Measurements from ENCODE around the gene PTAFR.

The PTAFR gene

DNA sequence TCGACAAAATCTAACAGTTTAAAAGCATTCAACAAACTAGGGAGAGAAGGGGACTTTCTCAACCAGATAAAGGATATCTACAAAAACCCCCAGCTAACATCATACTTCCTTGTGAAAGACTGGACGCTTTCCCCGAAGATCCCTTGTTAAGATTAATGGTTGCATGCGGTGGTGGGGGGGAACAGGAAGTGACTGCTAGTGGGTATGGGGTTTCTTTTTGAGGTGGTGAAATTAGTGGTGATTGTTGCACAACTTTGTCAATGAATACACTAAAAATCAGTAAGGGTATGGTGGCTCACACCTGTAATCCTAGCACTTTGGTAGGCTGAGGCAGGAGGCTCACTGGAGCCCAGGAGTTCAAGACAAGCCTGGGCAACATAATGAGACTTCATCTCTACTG, 61.2 kb downstream of the PTAFR start:
- Histone ChIP-seq H3K36me3 (replicated peaks; ENCODE audit: insufficient read depth, low read length) (no peaks in the 10 kb centered on the region), H3K27me3 (replicated peaks; ENCODE audit: insufficient read depth, low read length) (no peaks in the 10 kb centered on the region), H3K79me2 (ENCODE audit: low read length) (no peaks in the 10 kb centered on the region), H3K9me3 (replicated peaks; ENCODE audit: insufficient read depth, low read length) (no peaks in the 10 kb centered on the region), H3K4me3 (ENCODE audit: low read length) (no peak overlapping the region), H3K27ac (ENCODE audit: low read length) (no peak overlapping the region), H3K9ac (ENCODE audit: low read length) (no peak overlapping the region), H3F3A (ENCODE audit: insufficient read depth, low read length) (no peaks in the 10 kb centered on the region), H3K4me2 (ENCODE audit: low read depth, low read length) (no peak overlapping the region), H3K9me2 (replicated peaks; ENCODE audit: insufficient read depth, low read length) (no peaks in the 10 kb centered on the region), H3K4me1 (ENCODE audit: low read length) (no peaks in the 10 kb centered on the region), H4K20me1 (ENCODE audit: insufficient read depth, low read length) (no peaks in the 10 kb centered on the region), H2AFZ (ENCODE audit: low read length) (no peak overlapping the region)
- TF ChIP-seq CTCF (IDR thresholded peaks at IDR 0.05; ENCODE audit: low read length) (no peak), EZH2phosphoT487 (IDR thresholded peaks at IDR 0.05; ENCODE audit: low read length) (no peak)
- no peak for DNase-seq

DNA sequence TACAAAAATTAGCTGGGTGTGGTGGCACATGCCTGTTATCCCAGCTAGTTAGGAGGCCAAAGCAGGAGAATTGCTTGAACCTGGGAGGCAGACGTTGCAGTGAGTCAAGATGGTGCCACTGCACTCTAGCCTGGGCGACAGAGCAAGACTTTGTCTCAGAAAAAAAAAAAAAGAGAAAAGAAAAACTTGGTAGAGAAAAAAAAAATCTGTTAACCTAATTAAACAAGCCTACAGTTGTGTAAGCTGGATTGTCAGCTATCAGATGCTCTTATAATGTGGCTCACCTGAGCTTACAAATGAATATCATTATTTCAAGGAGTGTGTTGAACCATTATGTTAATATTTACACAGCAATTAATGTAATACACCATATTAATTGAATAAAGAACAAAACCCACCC, 61.6 kb downstream of the PTAFR start:
- H3K27ac ChIP-seq (ENCODE audit: low read length), result no peak overlapping the region
- no peak overlapping the region for H3K9ac ChIP-seq (ENCODE audit: low read length)
- H3K4me1 ChIP-seq (ENCODE audit: low read length), result no peaks in the 10 kb centered on the region
- H4K20me1 ChIP-seq (ENCODE audit: insufficient read depth, low read length), result no peaks in the 10 kb centered on the region
- no peaks in the 10 kb centered on the region for H3K9me2 ChIP-seq (replicated peaks; ENCODE audit: insufficient read depth, low read length)
- H3K4me3 ChIP-seq (ENCODE audit: low read length), result no peak overlapping the region
- H3K27me3 ChIP-seq (replicated peaks; ENCODE audit: insufficient read depth, low read length), result no peaks in the 10 kb centered on the region
- H3F3A ChIP-seq (ENCODE audit: insufficient read depth, low read length), result no peaks in the 10 kb centered on the region
- DNase-seq, result no peak
- H3K9me3 ChIP-seq (replicated peaks; ENCODE audit: insufficient read depth, low read length), result no peaks in the 10 kb centered on the region
- H3K4me2 ChIP-seq (ENCODE audit: low read depth, low read length), result no peak overlapping the region
- TF ChIP-seq EZH2phosphoT487 (IDR thresholded peaks at IDR 0.05; ENCODE audit: low read length) (no peak), EZH2 (optimal IDR thresholded peaks at IDR 0.05; ENCODE audit: low read depth, low read length) (no peak), CTCF (IDR thresholded peaks at IDR 0.05; ENCODE audit: low read length) (no peak)
- no peaks in the 10 kb centered on the region for H3K36me3 ChIP-seq (replicated peaks; ENCODE audit: insufficient read depth, low read length)
- H3K79me2 ChIP-seq (ENCODE audit: low read length), result no peaks in the 10 kb centered on the region
- H2AFZ ChIP-seq (ENCODE audit: low read length), result no peak overlapping the region

DNA sequence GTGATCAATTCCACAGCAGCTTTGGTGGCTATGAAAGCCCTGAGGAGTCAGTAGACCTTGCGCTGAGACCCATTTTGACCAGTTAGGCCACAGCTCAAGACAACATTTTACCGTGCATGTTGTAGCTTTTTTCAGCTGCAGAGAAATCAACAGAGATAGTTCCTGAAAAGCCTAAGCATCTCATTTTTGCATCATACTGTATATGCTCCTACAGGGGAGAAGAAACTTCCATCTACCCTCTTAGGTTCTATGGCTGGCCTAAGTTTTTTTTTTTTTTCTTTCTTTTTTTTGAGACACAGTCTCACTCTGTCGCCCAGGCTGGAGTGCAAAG, 63.3 kb downstream of the PTAFR start:
- H3F3A ChIP-seq (ENCODE audit: insufficient read depth, low read length), result no peaks in the 10 kb centered on the region
- H4K20me1 ChIP-seq (ENCODE audit: insufficient read depth, low read length), result no peaks in the 10 kb centered on the region
- H3K4me3 ChIP-seq (ENCODE audit: low read length), result no peak overlapping the region
- DNase-seq, result peak; percentile 27
- TF ChIP-seq CTCF (IDR thresholded peaks at IDR 0.05; ENCODE audit: low read length), result no peak; the same call in none of the 2 replicates
- no peaks in the 10 kb centered on the region for H3K36me3 ChIP-seq (replicated peaks; ENCODE audit: insufficient read depth, low read length)
- no peak overlapping the region for H3K27ac ChIP-seq (ENCODE audit: low read length)
- no peak overlapping the region for H2AFZ ChIP-seq (ENCODE audit: low read length)
- H3K9me2 ChIP-seq (replicated peaks; ENCODE audit: insufficient read depth, low read length), result no peaks in the 10 kb centered on the region
- no peaks in the 10 kb centered on the region for H3K27me3 ChIP-seq (replicated peaks; ENCODE audit: insufficient read depth, low read length)
- H3K4me1 ChIP-seq (ENCODE audit: low read length), result no peaks in the 10 kb centered on the region
- H3K9ac ChIP-seq (ENCODE audit: low read length), result no peak overlapping the region
- H3K4me2 ChIP-seq (ENCODE audit: low read depth, low read length), result no peak overlapping the region
- H3K79me2 ChIP-seq (ENCODE audit: low read length), result no peaks in the 10 kb centered on the region
- H3K9me3 ChIP-seq (replicated peaks; ENCODE audit: insufficient read depth, low read length), result no peaks in the 10 kb centered on the region
